H1 (cell line): ENCODE data around the gene WDR26. TPM values are rescaled to one million over a fixed set of nuclear protein-coding genes. Genes with fewer than 3 reads are reported as not detected.

ENCODE experiments used
- CTCF ChIA-PET: fragments of 300-600 bp; sonication (Branson Sonifier 250); formaldehyde crosslinking; loops from one replicate; lab custom pipeline; 2021; ENCODE audit not compliant: partially characterized antibody; lab: Charles Lee
- POLR2A ChIA-PET: fragments of 300-600 bp; sonication (Branson Sonifier 250); formaldehyde crosslinking; loops from one replicate; lab custom pipeline; 2021; ENCODE audit warnings: inconsistent platforms; ENCODE audit not compliant: partially characterized antibody; lab: Charles Lee
- DNase-seq, 2 experiments: peaks; one replicate each; pipeline versions ENCODE4 v3.0.0 to v3.0.0-alpha.2; 2010 to 2022; ENCODE audit warnings: low spot score in 2 of 2, low read depth in 1 of 2, mixed read lengths in 1 of 2
- FAIRE-seq: peaks from 2 replicates; lab custom pipeline; 2011; peaks lifted over from hg19 to GRCh38; lab: Jason Lieb, UNC
- H2AFZ ChIP-seq: 2 replicates; pipeline ENCODE4 v1.8.1; 2012; ENCODE audit warnings: low read length, inconsistent platforms
- H2AK5ac ChIP-seq: 2 replicates; pipeline ENCODE4 v1.6.1; 2013; ENCODE audit warnings: low read depth, low read length
- H2BK120ac ChIP-seq: replicated peaks from 2 replicates; pipeline ENCODE3; 2013; ENCODE audit warnings: low read depth, low read length, inconsistent platforms
- H2BK12ac ChIP-seq: 2 replicates; pipeline ENCODE4 v1.6.1; 2013; ENCODE audit warnings: low read depth, low read length
- H2BK15ac ChIP-seq: 2 replicates; pipeline ENCODE4 v1.6.1; 2013; ENCODE audit warnings: low read length
- H2BK20ac ChIP-seq: 2 replicates; pipeline ENCODE4 v1.6.1; 2013; ENCODE audit warnings: low read length
- H2BK5ac ChIP-seq: 2 replicates; pipeline ENCODE4 v1.6.1; 2013; ENCODE audit warnings: low read depth, low read length
- H3K14ac ChIP-seq: 2 replicates; pipeline ENCODE4 v1.6.1; 2013; ENCODE audit warnings: inconsistent platforms; ENCODE audit not compliant: insufficient read length
- H3K18ac ChIP-seq: 2 replicates; pipeline ENCODE4 v1.6.1; 2013; ENCODE audit warnings: low read length; ENCODE audit errors: extremely low read depth
- H3K23ac ChIP-seq: 2 replicates; pipeline ENCODE4 v1.6.1; 2013; ENCODE audit warnings: inconsistent platforms; ENCODE audit not compliant: insufficient read length
- H3K23me2 ChIP-seq: 2 replicates; pipeline ENCODE4 v1.6.1; 2013; ENCODE audit warnings: low read depth, low read length
- H3K27ac ChIP-seq: 2 replicates; pipeline ENCODE4 v1.6.1; 2011; ENCODE audit warnings: low read depth, low read length, inconsistent platforms
- H3K27me3 ChIP-seq, 4 experiments: replicated peaks in 1 of 4; 1 replicate in 1 of 4; 2 replicates in 3 of 4; pipeline versions ENCODE4 v1.6.1 to v1.8.1; 2011 to 2013; ENCODE audit warnings: low read length in 3 of 4, mild to moderate bottlenecking in 3 of 4, inconsistent platforms in 2 of 4, mixed read lengths in 2 of 4, moderate library complexity in 1 of 4; ENCODE audit not compliant: control insufficient read depth in 3 of 4, insufficient read depth in 3 of 4; ENCODE audit errors: extremely low read depth in 1 of 4
- H3K36me3 ChIP-seq, 4 experiments: 2 replicates each; pipeline versions ENCODE4 v1.6.1 to v1.8.1; 2011 to 2013; ENCODE audit warnings: mild to moderate bottlenecking in 4 of 4, low read length in 3 of 4, moderate library complexity in 2 of 4, control low read depth in 1 of 4, inconsistent platforms in 1 of 4; ENCODE audit not compliant: insufficient read depth in 4 of 4, control insufficient read depth in 2 of 4
- H3K4ac ChIP-seq: replicated peaks from 2 replicates; pipeline ENCODE3; 2013; ENCODE audit warnings: low read length, low read depth, mixed read lengths, inconsistent platforms; ENCODE audit not compliant: insufficient read length
- H3K4me1 ChIP-seq, 4 experiments: replicated peaks in 1 of 4; 1 replicate in 1 of 4; 2 replicates in 3 of 4; pipeline versions ENCODE4 v1.6.1 to v1.8.1; 2011 to 2013; ENCODE audit warnings: low read length in 3 of 4, inconsistent platforms in 2 of 4, mixed read lengths in 1 of 4; ENCODE audit not compliant: insufficient read depth in 4 of 4, control insufficient read depth in 3 of 4
- H3K4me2 ChIP-seq, 2 experiments: 2 replicates each; pipeline versions ENCODE4 v1.6.1 to v1.8.1; 2011 to 2013; ENCODE audit warnings: low read depth in 2 of 2, low read length in 2 of 2, control low read depth in 1 of 2, inconsistent platforms in 1 of 2, mild to moderate bottlenecking in 1 of 2; ENCODE audit not compliant: insufficient read depth in 1 of 2
- H3K4me3 ChIP-seq, 4 experiments: fragments of 200-600, 300-600 bp in 1 of 4; sonication (generic), shearing (Covaris generic), sonication (Bioruptor Twin) in 1 of 4; 2 replicates each; pipeline versions ENCODE4 v1.5.1 to v1.8.1; 2011 to 2016; ENCODE audit warnings: low read length in 4 of 4, low read depth in 3 of 4, control low read depth in 2 of 4, inconsistent platforms in 2 of 4, mild to moderate bottlenecking in 2 of 4, mixed read lengths in 1 of 4, moderate library complexity in 1 of 4; ENCODE audit not compliant: insufficient read depth in 2 of 4; ENCODE audit errors: extremely low read depth in 1 of 4
- H3K56ac ChIP-seq: replicated peaks from 2 replicates; pipeline ENCODE3; 2013; ENCODE audit warnings: low read depth, mild to moderate bottlenecking, mixed read lengths, low read length, inconsistent platforms; ENCODE audit not compliant: insufficient read length
- H3K79me1 ChIP-seq: 2 replicates; pipeline ENCODE4 v1.6.1; 2013; ENCODE audit warnings: low read depth, low read length, control low read depth
- H3K79me2 ChIP-seq, 2 experiments: 2 replicates each; pipeline versions ENCODE4 v1.6.1 to v1.8.1; 2012 to 2013; ENCODE audit warnings: low read length in 2 of 2, mild to moderate bottlenecking in 2 of 2, inconsistent platforms in 1 of 2; ENCODE audit not compliant: insufficient read depth in 2 of 2, control insufficient read depth in 1 of 2
- H3K9ac ChIP-seq, 4 experiments: replicated peaks in 1 of 4; 1 replicate in 1 of 4; 2 replicates in 3 of 4; pipeline versions ENCODE4 v1.6.1 to v1.8.1; 2011 to 2013; ENCODE audit warnings: low read depth in 3 of 4, low read length in 3 of 4, control low read depth in 2 of 4, mild to moderate bottlenecking in 2 of 4, moderate library complexity in 2 of 4, inconsistent platforms in 1 of 4; ENCODE audit errors: extremely low read depth in 1 of 4
- H3K9me3 ChIP-seq, 2 experiments: 2 replicates each; pipeline versions ENCODE4 v1.6.1 to v1.8.1; 2012 to 2013; ENCODE audit warnings: mild to moderate bottlenecking in 2 of 2, moderate library complexity in 2 of 2, control low read depth in 1 of 2, inconsistent platforms in 1 of 2, low read depth in 1 of 2, low read length in 1 of 2, mixed read lengths in 1 of 2; ENCODE audit not compliant: insufficient read depth in 2 of 2
- H4K20me1 ChIP-seq, 2 experiments: replicated peaks in 1 of 2; 2 replicates each; pipeline versions ENCODE3 to v1.8.1; 2011 to 2013; ENCODE audit warnings: inconsistent platforms in 2 of 2, low read length in 2 of 2, mild to moderate bottlenecking in 1 of 2; ENCODE audit not compliant: insufficient read depth in 2 of 2, control insufficient read depth in 1 of 2
- H4K5ac ChIP-seq: 2 replicates; pipeline ENCODE4 v1.6.1; 2013; ENCODE audit warnings: low read length, low read depth, mixed read lengths, inconsistent platforms; ENCODE audit not compliant: insufficient read length
- H4K8ac ChIP-seq: 2 replicates; pipeline ENCODE4 v1.8.0; 2013; ENCODE audit warnings: mild to moderate bottlenecking, moderate library complexity, low read length, inconsistent platforms; ENCODE audit not compliant: insufficient read depth; ENCODE audit errors: extremely low read depth
- H4K91ac ChIP-seq: replicated peaks from 2 replicates; pipeline ENCODE3; 2013; ENCODE audit warnings: low read length, mixed read lengths, inconsistent platforms; ENCODE audit not compliant: insufficient read length
- CREB1 ChIP-seq: IDR thresholded peaks from 2 replicates; pipeline ENCODE4 v1.6.1; 2012; ENCODE audit warnings: inconsistent platforms
- EP300 ChIP-seq, 2 experiments: IDR thresholded peaks; 1 replicate in 1 of 2; 2 replicates in 1 of 2; pipeline ENCODE4 v1.6.1; 2011 to 2012; ENCODE audit warnings: low read depth in 2 of 2, low read length in 2 of 2, mild to moderate bottlenecking in 2 of 2, borderline replicate concordance in 1 of 2, inconsistent platforms in 1 of 2, moderate library complexity in 1 of 2
- EZH2 ChIP-seq: fragments of 200-600 bp; sonication (generic); IDR thresholded peaks from 2 replicates; pipeline ENCODE4 v1.7.1; 2012; ENCODE audit warnings: low read depth, mild to moderate bottlenecking, moderate library complexity, low read length, inconsistent platforms; ENCODE audit not compliant: severe bottlenecking
- GABPA ChIP-seq: IDR thresholded peaks from 2 replicates; pipeline ENCODE4 v1.6.1; 2011; ENCODE audit warnings: mild to moderate bottlenecking, low read length, moderate library complexity, borderline replicate concordance; ENCODE audit not compliant: insufficient read depth
- HDAC6 ChIP-seq: IDR thresholded peaks from one replicate; pipeline ENCODE4 v1.7.1; 2012; ENCODE audit warnings: low read depth, mild to moderate bottlenecking, inconsistent platforms, low read length, moderate library complexity
- KDM5A ChIP-seq: fragments of 200-600 bp; IDR thresholded peaks from 2 replicates; pipeline ENCODE4 v1.7.1; 2012; ENCODE audit warnings: mild to moderate bottlenecking, low read length, inconsistent platforms, mixed read lengths
- NANOG ChIP-seq: IDR thresholded peaks from 2 replicates; pipeline ENCODE4 v1.6.1; 2011; ENCODE audit warnings: low read length, low read depth, mild to moderate bottlenecking, inconsistent platforms; ENCODE audit not compliant: insufficient read depth, poor library complexity, severe bottlenecking
- POLR2AphosphoS5 ChIP-seq: IDR thresholded peaks from 2 replicates; pipeline ENCODE4 v1.6.1; 2011; ENCODE audit warnings: low read depth, low read length
- SAP30 ChIP-seq: fragments of 300-600 bp; sonication (generic); IDR thresholded peaks from 2 replicates; pipeline ENCODE4 v1.7.1; 2012; ENCODE audit warnings: low read length, moderate library complexity, mild to moderate bottlenecking, inconsistent platforms; ENCODE audit not compliant: insufficient read depth, insufficient replicate concordance
- SP1 ChIP-seq: IDR thresholded peaks from 2 replicates; pipeline ENCODE4 v1.6.1; 2011; ENCODE audit warnings: low read depth, low read length
- TAF7 ChIP-seq: optimal IDR thresholded peaks from 2 replicates; pipeline ENCODE3; 2011; ENCODE audit warnings: low read depth, mild to moderate bottlenecking, inconsistent platforms, low read length, moderate library complexity, borderline replicate concordance
- WGBS, 2 experiments: shearing (Covaris generic) in 1 of 2; methylation state at CpG; one replicate each; pipeline versions ENCODE4 v1.1.6 to v1.1.7; 2013 to 2015; ENCODE audit warnings: low lambda C conversion rate in 2 of 2, mixed read lengths in 2 of 2, inconsistent platforms in 1 of 2, low coverage in 1 of 2, missing lambda C conversion rate in 1 of 2; ENCODE audit not compliant: insufficient replicate concordance in 2 of 2, insufficient coverage in 1 of 2, insufficient read length in 1 of 2; ENCODE audit errors: extremely low coverage in 1 of 2, missing lambda C conversion rate in 1 of 2; 5-methylcytosine and 5-hydroxymethylcytosine counted together
- polyA plus RNA-seq, 7 experiments: library from polyadenylated mRNA; depleted of rRNA in 3 of 7; stranded (reverse) in 5 of 7; unstranded in 2 of 7; fragments of >200 nt in 5 of 7; fragments of 200-250 nt in 2 of 7; gene quantifications; 1 replicate in 5 of 7; 2 replicates in 1 of 7; 4 replicates in 1 of 7; pipeline versions ENCODE4 v1.2.1 to v1.2.3, GENCODE V29; 2011 to 2013; ENCODE audit warnings: missing spikeins in 2 of 7, mixed read lengths in 2 of 7
- total RNA-seq: library from RNA; stranded (reverse); fragmentation: NEBNext Ultra II Directional; extraction: Animal tissue kit (Norgen Biotek cat#: 25700); gene quantifications from 2 replicates; pipeline ENCODE4 v1.2.1, GENCODE V29; 2021
- TF ChIP-seq, protein P1 (sequence below): IDR thresholded peaks from 2 replicates; pipeline ENCODE4 v1.6.1; 2012; ENCODE audit warnings: low read length, inconsistent platforms

The WDR26 gene
- total and polyA plus RNA-seq, 2 of the 8 experiments (the other 6 are each of a cell fraction or from before 2014, with no cell fraction given), result 18.0 to 72.5 TPM

DNA sequence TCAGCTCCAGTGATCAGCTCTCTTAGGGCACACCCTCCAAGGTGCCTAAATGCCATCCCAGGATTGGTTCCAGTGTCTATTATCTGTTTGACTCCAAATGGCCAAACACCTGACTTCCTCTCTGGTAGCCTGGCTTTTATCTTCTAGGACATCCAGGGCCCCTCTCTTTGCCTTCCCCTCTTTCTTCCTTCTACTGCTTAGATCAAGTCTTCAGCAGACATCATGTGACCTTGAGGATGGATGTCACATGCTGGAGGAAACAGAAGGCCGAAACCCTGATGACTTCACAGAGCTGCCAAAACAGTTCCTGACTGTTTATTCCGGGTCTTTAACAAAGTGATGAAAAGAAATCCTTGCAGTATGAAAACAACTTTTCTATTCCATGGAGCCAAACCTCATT, 24.4 kb upstream of the WDR26 start:
- Histone ChIP-seq H3K79me2 (no peaks in the 10 kb centered on the region), H2BK5ac (no peak overlapping the region), H3K23me2 (peaks cover 2% of the 10 kb centered on the region; the same call in 1 of the 2 replicates), H3K14ac (no peak overlapping the region), H3K4me3 (no peak overlapping the region), H4K91ac (no peak overlapping the region), H3K4me2 (no peak overlapping the region), H2AFZ (no peak overlapping the region), H3K4me1 (peaks cover 0 to 10% (median 5%) of the 10 kb centered on the region in 4 experiments; a peak in 6 of 7 replicates), H3K27ac (no peak overlapping the region), H3K56ac (no peak overlapping the region), H2BK15ac (no peak overlapping the region), H4K5ac (no peak overlapping the region), H4K20me1 (no peaks in the 10 kb centered on the region), H3K36me3 (no peaks in the 10 kb centered on the region), H3K27me3 (no peaks in the 10 kb centered on the region), H3K9me3 (no peaks in the 10 kb centered on the region), H3K23ac (no peak overlapping the region), H2AK5ac (no peak overlapping the region), H4K8ac (no peak overlapping the region), H2BK120ac (no peak overlapping the region), H2BK12ac (no peak overlapping the region), H3K18ac (no peak overlapping the region), H3K4ac (no peak overlapping the region), H3K9ac (no peak overlapping the region), H3K79me1 (peaks cover 3% of the 10 kb centered on the region; the same call in 1 of the 2 replicates), H2BK20ac (no peak overlapping the region)
- ChIA-PET CTCF (interaction anchor here (0.6 to 4.9 kb wide), 9 partner anchors 11 to 429 kb away, joined by 3 to 38 read pairs (median 3); no protein-coding TSS in a partner anchor), POLR2A (interaction anchor here (0.7 to 1.9 kb wide), 4 partner anchors 9 to 39 kb away, joined by 3 to 5 read pairs (median 4); partner anchors contain the start of gene WDR26)
- DNase-seq (no peak), FAIRE-seq (no peak)
- 87% methylated on average over 2 of the region's 2 CpGs; no CpG with 5 or more reads in 1 of the 2 experiments for WGBS, 2 experiments
- TF ChIP-seq SAP30, result no peak
- TF ChIP-seq NANOG, result no peak
- TF ChIP-seq, protein P1, sequence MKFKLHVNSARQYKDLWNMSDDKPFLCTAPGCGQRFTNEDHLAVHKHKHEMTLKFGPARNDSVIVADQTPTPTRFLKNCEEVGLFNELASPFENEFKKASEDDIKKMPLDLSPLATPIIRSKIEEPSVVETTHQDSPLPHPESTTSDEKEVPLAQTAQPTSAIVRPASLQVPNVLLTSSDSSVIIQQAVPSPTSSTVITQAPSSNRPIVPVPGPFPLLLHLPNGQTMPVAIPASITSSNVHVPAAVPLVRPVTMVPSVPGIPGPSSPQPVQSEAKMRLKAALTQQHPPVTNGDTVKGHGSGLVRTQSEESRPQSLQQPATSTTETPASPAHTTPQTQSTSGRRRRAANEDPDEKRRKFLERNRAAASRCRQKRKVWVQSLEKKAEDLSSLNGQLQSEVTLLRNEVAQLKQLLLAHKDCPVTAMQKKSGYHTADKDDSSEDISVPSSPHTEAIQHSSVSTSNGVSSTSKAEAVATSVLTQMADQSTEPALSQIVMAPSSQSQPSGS, result no peak
- TF ChIP-seq EZH2, result no peak
- TF ChIP-seq CREB1, result no peak
- no peak for TF ChIP-seq SP1
- no peak for TF ChIP-seq TAF7
- no peak for TF ChIP-seq GABPA
- no peak for TF ChIP-seq EP300 (IDR thresholded peaks at IDR 0.05; ENCODE audit: borderline replicate concordance in 1 of 2, low read depth in 2 of 2, low read length in 2 of 2)
- TF ChIP-seq POLR2AphosphoS5, result no peak
- no peak for TF ChIP-seq KDM5A
- no peak for TF ChIP-seq HDAC6
